ENCODE data around the gene SRD5A3.
A peak's percentile ranks its signal among the peaks of the same experiment; 100 is the strongest.

SRD5A3 gene

GRCh38 chr4:55312489-55313101 lies 33.4 kb upstream of the SRD5A3 start:
- H3K4me3 ChIP-seq (ENCODE audit: low read depth, low read length), result no peak overlapping the region
- TF ChIP-seq CTCF (IDR thresholded peaks at IDR 0.05; ENCODE audit: insufficient read depth, low read depth, low read length, missing control alignments), result peak; percentile 70
- peak; percentile 55 for DNase-seq (ENCODE audit: low read depth)

- no peak for DNase-seq (ENCODE audit: low read depth)
- TF ChIP-seq CTCF (IDR thresholded peaks at IDR 0.05; ENCODE audit: insufficient read depth, low read depth, low read length, missing control alignments), result no peak
- H3K4me3 ChIP-seq (ENCODE audit: low read depth, low read length), result no peak overlapping the region
Measured at GRCh38 chr4:55314141-55314820, 31.8 kb upstream of the SRD5A3 start.

- TF ChIP-seq CTCF (IDR thresholded peaks at IDR 0.05; ENCODE audit: insufficient read depth, low read depth, low read length, missing control alignments), result no peak
- no peak for DNase-seq (ENCODE audit: low read depth)
- no peak overlapping the region for H3K4me3 ChIP-seq (ENCODE audit: low read depth, low read length)
Measured at GRCh38 chr4:55318175-55319129, 27.6 kb upstream of the SRD5A3 start.

GRCh38 chr4:55321707-55322264 lies 24.3 kb upstream of the SRD5A3 start:
- peak; percentile 44 for TF ChIP-seq CTCF (IDR thresholded peaks at IDR 0.05; ENCODE audit: insufficient read depth, low read depth, low read length, missing control alignments)
- no peak overlapping the region for H3K4me3 ChIP-seq (ENCODE audit: low read depth, low read length)
- DNase-seq (ENCODE audit: low read depth), result peak; percentile 59

- DNase-seq (ENCODE audit: low read depth), result no peak
- H3K4me3 ChIP-seq (ENCODE audit: low read depth, low read length), result no peak overlapping the region
- no peak for TF ChIP-seq CTCF (IDR thresholded peaks at IDR 0.05; ENCODE audit: insufficient read depth, low read depth, low read length, missing control alignments)
Measured at GRCh38 chr4:55323375-55323774, 22.7 kb upstream of the SRD5A3 start.

GRCh38 chr4:55326629-55327028 lies 19.4 kb upstream of the SRD5A3 start:
- no peak for DNase-seq (ENCODE audit: low read depth)
- no peak overlapping the region for H3K4me3 ChIP-seq (ENCODE audit: low read depth, low read length)
- no peak for TF ChIP-seq CTCF (IDR thresholded peaks at IDR 0.05; ENCODE audit: insufficient read depth, low read depth, low read length, missing control alignments)

Data from GM12865 (cell line).